ENCODE data around the gene HOXA9.

HOXA9 gene

GRCh38 chr7:27145165-27145913, 20.0 kb downstream of the HOXA9 start:
- Histone ChIP-seq H3K27me3 (ENCODE audit: control insufficient read depth in 1 of 2, insufficient read depth in 2 of 2, low read length in 2 of 2) (peaks cover 80 to 85% of the 10 kb centered on the region in 2 donors), H3K36me3 (ENCODE audit: control insufficient read depth in 1 of 2, insufficient read depth in 2 of 2, low read length in 2 of 2) (no peaks in the 10 kb centered on the region), H3K27ac (ENCODE audit: low read depth, low read length) (no peak overlapping the region), H3K9me3 (ENCODE audit: control insufficient read depth in 1 of 2, low read length in 2 of 2) (no peaks in the 10 kb centered on the region), H3K4me3 (ENCODE audit: low read depth in 1 of 2, low read length in 2 of 2) (no peak overlapping the region), H3K9ac (ENCODE audit: low read depth in 1 of 2, low read length in 2 of 2) (no peak overlapping the region), H3K4me1 (ENCODE audit: control insufficient read depth in 1 of 2, insufficient read depth in 2 of 2, low read length in 2 of 2) (peaks cover 12 to 30% of the 10 kb centered on the region in 2 donors)

GRCh38 chr7:27144781-27145164, 20.6 kb downstream of the HOXA9 start:
- H3K4me3 ChIP-seq (ENCODE audit: low read depth in 1 of 2, low read length in 2 of 2), result peak overlapping the region in 1 of 2 donors; percentile 55
- H3K27ac ChIP-seq (ENCODE audit: low read depth, low read length), result no peak overlapping the region
- H3K9ac ChIP-seq (ENCODE audit: low read depth in 1 of 2, low read length in 2 of 2), result no peak overlapping the region
- peaks cover 77 to 79% of the 10 kb centered on the region in 2 donors for H3K27me3 ChIP-seq (ENCODE audit: control insufficient read depth in 1 of 2, insufficient read depth in 2 of 2, low read length in 2 of 2)
- peaks cover 10 to 29% of the 10 kb centered on the region in 2 donors for H3K4me1 ChIP-seq (ENCODE audit: control insufficient read depth in 1 of 2, insufficient read depth in 2 of 2, low read length in 2 of 2)
- no peaks in the 10 kb centered on the region for H3K36me3 ChIP-seq (ENCODE audit: control insufficient read depth in 1 of 2, insufficient read depth in 2 of 2, low read length in 2 of 2)
- H3K9me3 ChIP-seq (ENCODE audit: control insufficient read depth in 1 of 2, low read length in 2 of 2), result no peaks in the 10 kb centered on the region

GRCh38 chr7:27143950-27144780, 21.2 kb downstream of the HOXA9 start:
- Histone ChIP-seq H3K9me3 (ENCODE audit: control insufficient read depth in 1 of 2, low read length in 2 of 2) (no peaks in the 10 kb centered on the region), H3K9ac (ENCODE audit: low read depth in 1 of 2, low read length in 2 of 2) (no peak overlapping the region), H3K36me3 (ENCODE audit: control insufficient read depth in 1 of 2, insufficient read depth in 2 of 2, low read length in 2 of 2) (no peaks in the 10 kb centered on the region), H3K4me1 (ENCODE audit: control insufficient read depth in 1 of 2, insufficient read depth in 2 of 2, low read length in 2 of 2) (peaks cover 10 to 29% of the 10 kb centered on the region in 2 donors), H3K4me3 (ENCODE audit: low read depth in 1 of 2, low read length in 2 of 2) (peak overlapping the region; percentile 55 to 71), H3K27ac (ENCODE audit: low read depth, low read length) (no peak overlapping the region), H3K27me3 (ENCODE audit: control insufficient read depth in 1 of 2, insufficient read depth in 2 of 2, low read length in 2 of 2) (peaks cover 73 to 74% of the 10 kb centered on the region in 2 donors)

GRCh38 chr7:27143023-27143949, 22.1 kb downstream of the HOXA9 start, which contains the start of gene HOXA5:
Gene HOXA5, minus strand, starts transcription at chr7:27143681. Its CDS starts 74 bp downstream, at chr7:27143607.
- H3K36me3 ChIP-seq (ENCODE audit: control insufficient read depth in 1 of 2, insufficient read depth in 2 of 2, low read length in 2 of 2), result no peaks in the 10 kb centered on the region
- no peaks in the 10 kb centered on the region for H3K9me3 ChIP-seq (ENCODE audit: control insufficient read depth in 1 of 2, low read length in 2 of 2)
- peaks cover 9 to 24% of the 10 kb centered on the region in 2 donors for H3K4me1 ChIP-seq (ENCODE audit: control insufficient read depth in 1 of 2, insufficient read depth in 2 of 2, low read length in 2 of 2)
- H3K27ac ChIP-seq (ENCODE audit: low read depth, low read length), result peak within 1 kb of the TSS; percentile 78
- peaks cover 65 to 67% of the 10 kb centered on the region in 2 donors for H3K27me3 ChIP-seq (ENCODE audit: control insufficient read depth in 1 of 2, insufficient read depth in 2 of 2, low read length in 2 of 2)
- H3K9ac ChIP-seq (ENCODE audit: low read depth in 1 of 2, low read length in 2 of 2), result peak within 1 kb of the TSS; percentile 70 to 74
- peak within 1 kb of the TSS; percentile 71 to 75 for H3K4me3 ChIP-seq (ENCODE audit: low read depth in 1 of 2, low read length in 2 of 2)

GRCh38 chr7:27142580-27143022, 22.7 kb downstream of the HOXA9 start:
- no peaks in the 10 kb centered on the region for H3K9me3 ChIP-seq (ENCODE audit: control insufficient read depth in 1 of 2, low read length in 2 of 2)
- H3K36me3 ChIP-seq (ENCODE audit: control insufficient read depth in 1 of 2, insufficient read depth in 2 of 2, low read length in 2 of 2), result no peaks in the 10 kb centered on the region
- H3K27me3 ChIP-seq (ENCODE audit: control insufficient read depth in 1 of 2, insufficient read depth in 2 of 2, low read length in 2 of 2), result peaks cover 61 to 62% of the 10 kb centered on the region in 2 donors
- H3K27ac ChIP-seq (ENCODE audit: low read depth, low read length), result peak overlapping the region; percentile 78
- peak overlapping the region; percentile 70 to 74 for H3K9ac ChIP-seq (ENCODE audit: low read depth in 1 of 2, low read length in 2 of 2)
- H3K4me3 ChIP-seq (ENCODE audit: low read depth in 1 of 2, low read length in 2 of 2), result peak overlapping the region; percentile 71 to 75
- peaks cover 6 to 20% of the 10 kb centered on the region in 2 donors for H3K4me1 ChIP-seq (ENCODE audit: control insufficient read depth in 1 of 2, insufficient read depth in 2 of 2, low read length in 2 of 2)

DNA sequence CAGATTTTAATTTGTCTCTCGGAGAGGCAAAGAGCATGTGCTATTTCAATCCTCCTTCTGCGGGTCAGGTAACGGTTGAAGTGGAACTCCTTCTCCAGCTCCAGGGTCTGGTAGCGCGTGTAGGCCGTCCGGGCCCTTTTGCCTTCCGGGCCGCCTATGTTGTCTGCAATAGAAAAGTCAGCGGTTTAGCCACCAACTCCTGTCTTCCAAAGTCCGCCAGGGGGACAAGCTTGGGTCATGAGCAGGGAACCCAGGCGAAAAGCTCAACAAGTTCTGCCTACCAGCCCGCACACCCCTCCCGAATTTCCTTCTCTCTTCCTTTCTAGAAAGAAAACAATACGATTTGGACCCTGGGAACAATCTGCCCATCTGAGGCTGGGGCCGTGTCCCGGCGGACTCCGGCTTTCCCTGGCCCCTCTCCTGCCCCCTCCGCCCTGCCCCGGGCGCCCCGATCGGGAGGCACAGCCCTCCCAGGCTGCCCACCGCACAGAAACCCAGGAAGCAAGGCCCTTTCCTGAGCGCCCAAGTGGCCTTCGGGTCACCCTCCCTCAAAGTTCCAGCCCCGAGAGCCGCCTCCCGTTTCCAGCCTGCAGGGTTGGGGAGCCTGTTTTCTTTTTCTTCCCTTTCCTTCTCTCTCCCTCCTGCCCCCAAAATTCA, 23.3 kb downstream of the HOXA9 start:
- Histone ChIP-seq H3K4me1 (ENCODE audit: control insufficient read depth in 1 of 2, insufficient read depth in 2 of 2, low read length in 2 of 2) (peaks cover 7 to 16% of the 10 kb centered on the region in 2 donors), H3K4me3 (ENCODE audit: low read depth in 1 of 2, low read length in 2 of 2) (peak overlapping the region; percentile 71 to 75), H3K9me3 (ENCODE audit: control insufficient read depth in 1 of 2, low read length in 2 of 2) (no peaks in the 10 kb centered on the region), H3K27me3 (ENCODE audit: control insufficient read depth in 1 of 2, insufficient read depth in 2 of 2, low read length in 2 of 2) (peaks cover 55 to 59% of the 10 kb centered on the region in 2 donors), H3K9ac (ENCODE audit: low read depth in 1 of 2, low read length in 2 of 2) (peak overlapping the region; percentile 70 to 74), H3K36me3 (ENCODE audit: control insufficient read depth in 1 of 2, insufficient read depth in 2 of 2, low read length in 2 of 2) (no peaks in the 10 kb centered on the region), H3K27ac (ENCODE audit: low read depth, low read length) (peak overlapping the region; percentile 78)

DNA sequence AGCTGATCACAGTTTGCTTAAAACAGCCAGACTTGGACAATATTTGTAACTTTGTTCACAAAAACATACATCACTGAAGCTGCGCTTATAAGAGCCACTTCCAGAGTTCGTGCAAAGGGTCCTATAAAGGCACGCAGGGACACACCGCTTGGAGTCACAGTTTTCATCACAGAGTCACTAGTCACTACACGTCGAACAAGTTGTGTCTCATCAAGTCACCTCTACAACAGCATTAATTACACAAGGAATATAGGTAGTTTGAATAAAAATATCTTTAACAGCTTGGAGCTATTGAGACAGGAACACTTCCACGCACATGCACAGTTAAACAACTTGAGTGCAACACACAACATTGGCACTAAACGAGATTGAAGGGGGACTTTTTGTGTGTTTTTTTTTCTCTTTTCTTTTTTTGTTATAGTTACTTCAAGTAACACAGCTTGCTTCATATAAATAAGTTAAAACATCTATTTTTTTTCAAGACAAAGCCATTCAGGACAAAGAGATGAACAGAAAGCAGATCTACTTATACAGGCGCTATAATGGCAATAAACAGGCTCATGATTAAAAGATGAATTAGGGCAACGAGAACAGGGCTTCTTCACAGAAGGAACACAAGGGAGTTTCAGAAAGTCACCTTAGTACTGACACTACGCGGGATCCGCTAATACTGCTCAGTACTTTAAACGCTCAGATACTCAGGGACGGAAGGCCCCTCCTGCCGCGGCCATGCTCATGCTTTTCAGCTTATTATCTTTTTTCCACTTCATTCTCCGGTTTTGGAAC, 24.0 kb downstream of the HOXA9 start:
- Histone ChIP-seq H3K4me1 (ENCODE audit: control insufficient read depth in 1 of 2, insufficient read depth in 2 of 2, low read length in 2 of 2) (peaks cover 11 to 16% of the 10 kb centered on the region in 2 donors), H3K27ac (ENCODE audit: low read depth, low read length) (peak overlapping the region; percentile 54), H3K36me3 (ENCODE audit: control insufficient read depth in 1 of 2, insufficient read depth in 2 of 2, low read length in 2 of 2) (no peaks in the 10 kb centered on the region), H3K4me3 (ENCODE audit: low read depth in 1 of 2, low read length in 2 of 2) (peak overlapping the region; percentile 71 to 75), H3K9me3 (ENCODE audit: control insufficient read depth in 1 of 2, low read length in 2 of 2) (no peaks in the 10 kb centered on the region), H3K27me3 (ENCODE audit: control insufficient read depth in 1 of 2, insufficient read depth in 2 of 2, low read length in 2 of 2) (peaks cover 48 to 56% of the 10 kb centered on the region in 2 donors), H3K9ac (ENCODE audit: low read depth in 1 of 2, low read length in 2 of 2) (peak overlapping the region; percentile 70 to 74)

DNA sequence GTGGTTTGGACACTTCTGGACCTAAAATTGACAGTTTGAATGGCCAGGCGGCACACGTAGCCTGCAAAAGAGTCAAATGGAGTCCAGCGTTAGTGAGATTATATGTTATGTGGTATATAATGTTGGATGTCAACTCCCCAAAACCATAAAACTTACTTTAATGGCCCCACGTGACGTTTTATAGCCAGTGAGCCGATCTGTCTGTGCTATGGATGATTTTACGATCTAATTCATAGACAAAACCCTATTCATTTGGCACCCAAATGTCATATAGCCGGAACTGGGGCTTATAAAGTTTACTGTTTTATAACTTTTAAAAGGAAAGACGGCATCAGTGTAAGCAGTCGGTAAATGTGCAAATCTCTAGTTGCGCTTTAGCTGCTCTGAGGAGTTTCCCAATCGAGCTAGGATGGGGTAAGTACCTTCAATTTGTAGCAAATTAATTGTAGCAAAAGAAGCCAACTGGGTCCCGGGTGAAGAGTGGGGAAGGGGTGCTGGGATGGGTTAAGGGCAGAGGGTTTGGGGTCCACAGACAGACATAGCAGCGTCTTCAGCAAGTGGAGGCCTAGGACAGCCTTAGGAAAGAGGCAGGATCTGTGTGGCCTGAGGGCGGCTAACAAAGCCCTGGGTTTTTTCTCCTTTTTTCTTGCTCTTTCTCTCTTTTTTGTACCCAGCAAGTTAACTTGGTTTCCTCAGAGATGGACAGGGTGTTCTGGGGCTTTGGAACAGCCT, 25.0 kb downstream of the HOXA9 start:
- Histone ChIP-seq H3K36me3 (ENCODE audit: control insufficient read depth in 1 of 2, insufficient read depth in 2 of 2, low read length in 2 of 2) (no peaks in the 10 kb centered on the region), H3K27me3 (ENCODE audit: control insufficient read depth in 1 of 2, insufficient read depth in 2 of 2, low read length in 2 of 2) (peaks cover 40 to 47% of the 10 kb centered on the region in 2 donors)

More for the DNA sequence above, 25.0 kb downstream of the HOXA9 start:
- Histone ChIP-seq H3K27ac (ENCODE audit: low read depth, low read length) (peak overlapping the region; percentile 65), H3K9me3 (ENCODE audit: control insufficient read depth in 1 of 2, low read length in 2 of 2) (no peaks in the 10 kb centered on the region), H3K4me1 (ENCODE audit: control insufficient read depth in 1 of 2, insufficient read depth in 2 of 2, low read length in 2 of 2) (peaks cover 19 to 25% of the 10 kb centered on the region in 2 donors), H3K9ac (ENCODE audit: low read depth in 1 of 2, low read length in 2 of 2) (peak overlapping the region; percentile 34 to 44), H3K4me3 (ENCODE audit: low read depth in 1 of 2, low read length in 2 of 2) (peak overlapping the region; percentile 51 to 65)

All from duodenal mucosa (tissue), 2 donors.